B cell (primary cell): Measurements from ENCODE around the gene TREH. TPM values are rescaled to one million over a fixed set of nuclear protein-coding genes. Genes with fewer than 3 reads are reported as not detected.

ENCODE experiments used
- ATAC-seq: fragments of 200-7000 bp; cut with Tn5 transposase; one replicate; pipeline ENCODE4 v1.10.0; 2021; ENCODE audit warnings: low read depth, mild to moderate bottlenecking, moderate number of reproducible peaks, moderate library complexity
- CTCF ChIA-PET: fragments of 350-600 bp; sonication (Branson Sonifier 250); formaldehyde crosslinking; loops from one replicate; lab custom pipeline; 2021; ENCODE audit warnings: antibody characterized with exemption, inconsistent platforms; lab: Charles Lee
- POLR2A ChIA-PET: fragments of 350-600 bp; sonication (Branson Sonifier 250); formaldehyde crosslinking; loops from one replicate; lab custom pipeline; 2021; ENCODE audit warnings: antibody characterized with exemption; lab: Charles Lee
- DNase-seq: peaks from one replicate; pipeline ENCODE4 v3.0.0; 2013
- H2AFZ ChIP-seq: 2 replicates; pipeline ENCODE4 v1.6.1; 2012; ENCODE audit warnings: mild to moderate bottlenecking, low read depth, low read length; ENCODE audit not compliant: insufficient read depth, poor library complexity, severe bottlenecking
- H3K27ac ChIP-seq, 2 donors: 1 replicate in 1 of 2; 2 replicates in 1 of 2; pipeline ENCODE4 v1.5.1; 2012 to 2013; ENCODE audit warnings: low read length in 2 of 2, mild to moderate bottlenecking in 2 of 2, moderate library complexity in 1 of 2
- H3K27me3 ChIP-seq, 4 experiments: fragments of 200-600 bp in 1 of 4; sonication (generic) in 1 of 4; replicated peaks in 1 of 4; 1 replicate in 2 of 4; 2 replicates in 2 of 4; pipeline versions ENCODE4 v1.6.1 to v1.7.0; 2013 to 2016; ENCODE audit warnings: low read length in 3 of 4, mild to moderate bottlenecking in 2 of 4, mixed read lengths in 1 of 4, moderate library complexity in 1 of 4; ENCODE audit not compliant: insufficient read depth in 4 of 4, control insufficient read depth in 3 of 4; ENCODE audit errors: control extremely low read depth in 1 of 4
- H3K36me3 ChIP-seq, 2 experiments: replicated peaks in 1 of 2; 1 replicate in 1 of 2; 2 replicates in 1 of 2; pipeline versions ENCODE4 v1.6.1 to v1.7.1; 2013; ENCODE audit warnings: low read length in 1 of 2; ENCODE audit not compliant: insufficient read depth in 2 of 2, control insufficient read depth in 1 of 2; ENCODE audit errors: control extremely low read depth in 1 of 2, extremely low read depth in 1 of 2
- H3K4me1 ChIP-seq, 2 donors: fragments of 200-600 bp in 1 of 2; sonication (generic) in 1 of 2; 1 replicate in 1 of 2; 2 replicates in 1 of 2; pipeline versions ENCODE4 v1.5.1 to v1.6.1; 2013 to 2017; ENCODE audit warnings: low read length in 2 of 2; ENCODE audit not compliant: control insufficient read depth in 2 of 2, insufficient read depth in 2 of 2
- H3K4me2 ChIP-seq: replicated peaks from 2 replicates; pipeline ENCODE3; 2012; ENCODE audit warnings: mild to moderate bottlenecking, low read depth, low read length; ENCODE audit not compliant: poor library complexity, severe bottlenecking
- H3K4me3 ChIP-seq, 5 experiments: fragments of 200-600 bp in 1 of 5; sonication (generic) in 1 of 5; 1 replicate in 3 of 5; 2 replicates in 2 of 5; pipeline versions ENCODE4 v1.5.1 to v1.7.0; 2011 to 2016; ENCODE audit warnings: low read length in 4 of 5, mild to moderate bottlenecking in 4 of 5, low read depth in 2 of 5, control low read depth in 1 of 5, moderate library complexity in 1 of 5; ENCODE audit not compliant: insufficient read depth in 1 of 5; ENCODE audit errors: control extremely low read depth in 1 of 5, extremely low read depth in 1 of 5
- H3K79me2 ChIP-seq: fragments of 200-600 bp; sonication (generic); one replicate; pipeline ENCODE4 v1.6.0; 2016; ENCODE audit warnings: low read length; ENCODE audit not compliant: control insufficient read depth, insufficient read depth
- H3K9ac ChIP-seq: fragments of 200-600 bp; sonication (generic); 2 replicates; pipeline ENCODE4 v1.6.1; 2017; ENCODE audit warnings: mild to moderate bottlenecking, low read length, moderate library complexity
- H3K9me3 ChIP-seq, 3 donors: one replicate each; pipeline versions ENCODE4 v1.6.1 to v1.7.1; 2013; ENCODE audit warnings: low read length in 2 of 3; ENCODE audit not compliant: control insufficient read depth in 2 of 3, insufficient read depth in 1 of 3; ENCODE audit errors: control extremely low read depth in 1 of 3
- H4K20me1 ChIP-seq: 2 replicates; pipeline ENCODE4 v1.6.0; 2012; ENCODE audit warnings: mild to moderate bottlenecking, low read length; ENCODE audit not compliant: insufficient read depth, control insufficient read depth, poor library complexity, severe bottlenecking
- H3K27ac Mint-ChIP-seq: one replicate; pipeline ENCODE4 v1.8.0; 2021; ENCODE audit warnings: mixed read lengths
- H3K27me3 Mint-ChIP-seq: one replicate; pipeline ENCODE4 v1.8.0; 2021; ENCODE audit warnings: mixed read lengths
- H3K4me1 Mint-ChIP-seq: one replicate; pipeline ENCODE4 v1.8.0; 2021; ENCODE audit warnings: mixed read lengths
- H3K4me3 Mint-ChIP-seq: one replicate; pipeline ENCODE4 v1.8.0; 2021; ENCODE audit warnings: mixed read lengths
- H3K9me3 Mint-ChIP-seq: one replicate; pipeline ENCODE4 v1.8.0; 2022; ENCODE audit warnings: mixed read lengths; ENCODE audit not compliant: insufficient read depth
- CTCF ChIP-seq: fragments of 200-600 bp; IDR thresholded peaks from one replicate; pipeline ENCODE4 v1.8.0; 2022; ENCODE audit warnings: antibody characterized with exemption, mild to moderate bottlenecking
- EZH2 ChIP-seq: IDR thresholded peaks from 2 replicates; pipeline ENCODE4 v1.6.1; 2012; ENCODE audit warnings: borderline replicate concordance, low read depth, mild to moderate bottlenecking, moderate library complexity, low read length; ENCODE audit not compliant: insufficient read depth, poor library complexity, severe bottlenecking
- WGBS: methylation state at CpG from one replicate; pipeline ENCODE4 v1.1.5; 2013; ENCODE audit warnings: missing lambda C conversion rate; ENCODE audit not compliant: insufficient coverage; 5-methylcytosine and 5-hydroxymethylcytosine counted together
- intact Hi-C: fragments of 100-400 bp; cut with micrococcal nuclease; formaldehyde crosslinking; loops from one replicate; pipeline ENCODE4 v1.10.0; 2022
- polyA plus RNA-seq: library from polyadenylated mRNA; depleted of rRNA; stranded (reverse); fragments of >200 nt; gene quantifications from 2 replicates; pipeline ENCODE4 v1.2.3, GENCODE V29; 2012
- total RNA-seq, 2 donors: library from RNA; stranded (reverse); fragments of 120-200 nt in 1 of 2; gene quantifications; 1 replicate in 1 of 2; 2 replicates in 1 of 2; pipeline versions ENCODE4 v1.2.3 to v1.2.4, GENCODE V29; 2013 to 2022

The TREH gene
- total and polyA plus RNA-seq, 2 donors (not counting 1 experiment from before 2014, with no cell fraction given): not detected

- Histone ChIP-seq H2AFZ (no peak overlapping the region), H3K9me3 (no peaks in the 10 kb centered on the region), H3K4me1 (no peaks in the 10 kb centered on the region), H3K4me3 (no peak overlapping the region), H4K20me1 (no peaks in the 10 kb centered on the region), H3K27me3 (peaks cover 0 to 4% (median under 1%) of the 10 kb centered on the region in 4 experiments), H3K79me2 (no peaks in the 10 kb centered on the region), H3K9ac (no peak overlapping the region), H3K4me2 (no peak overlapping the region), H3K36me3 (no peaks in the 10 kb centered on the region), H3K27ac (no peak overlapping the region)
- DNase-seq (no peak), ATAC-seq (no peak)
- H3K4me1 Mint-ChIP-seq: no peaks in the 10 kb centered on the region
- no peak overlapping the region for H3K4me3 Mint-ChIP-seq
- TF ChIP-seq CTCF (no peak), EZH2 (no peak)
- intact Hi-C loops: no loop called here
- H3K9me3 Mint-ChIP-seq: no peaks in the 10 kb centered on the region
- no peak overlapping the region for H3K27ac Mint-ChIP-seq
- ChIA-PET CTCF (no interaction called here), POLR2A (no interaction called here)
- peaks cover 4% of the 10 kb centered on the region for H3K27me3 Mint-ChIP-seq
- 68% methylated on average over 2 of the region's 6 CpGs for WGBS
Measured at GRCh38 chr11:118629761-118630661, 49.4 kb downstream of the TREH start.

GRCh38 chr11:118628861-118629549, 50.4 kb downstream of the TREH start:
- no peak overlapping the region for H3K4me3 Mint-ChIP-seq
- ChIA-PET CTCF (no interaction called here), POLR2A (no interaction called here)
- no peaks in the 10 kb centered on the region for H3K9me3 ChIP-seq
- no peak overlapping the region for H3K4me2 ChIP-seq
- H3K27ac Mint-ChIP-seq: no peak overlapping the region
- intact Hi-C loops: no loop called here
- no peak overlapping the region for H3K4me3 ChIP-seq
- no peaks in the 10 kb centered on the region for H3K79me2 ChIP-seq
- WGBS: 63% methylated on average over 5 of the region's 5 CpGs
- no peaks in the 10 kb centered on the region for H3K4me1 Mint-ChIP-seq
- no peaks in the 10 kb centered on the region for H3K9me3 Mint-ChIP-seq
- H3K9ac ChIP-seq: no peak overlapping the region
- ATAC-seq (no peak), DNase-seq (no peak)
- no peak overlapping the region for H2AFZ ChIP-seq
- no peaks in the 10 kb centered on the region for H3K4me1 ChIP-seq
- H4K20me1 ChIP-seq: no peaks in the 10 kb centered on the region
- H3K27ac ChIP-seq: no peak overlapping the region
- H3K27me3 ChIP-seq: peaks cover 0 to under 1% (median 0%) of the 10 kb centered on the region in 4 experiments
- peaks cover 4% of the 10 kb centered on the region for H3K27me3 Mint-ChIP-seq
- TF ChIP-seq EZH2 (no peak), CTCF (no peak)
- H3K36me3 ChIP-seq: no peaks in the 10 kb centered on the region
